WTC11 (cell line): ENCODE measurements around the gene SDK2.

ENCODE experiments used
- ATF2 ChIP-seq: sonication (generic); formaldehyde crosslinking; IDR thresholded peaks from 2 replicates; pipeline ENCODE4 v1.8.1; 2022; ENCODE audit warnings: low read depth, missing genetic modification reagents, borderline replicate concordance
- ATF3 ChIP-seq: sonication (generic); formaldehyde crosslinking; conservative IDR thresholded peaks from 2 replicates; pipeline ENCODE4 v1.8.1; 2022; ENCODE audit warnings: mild to moderate bottlenecking, missing genetic modification reagents
- CBFB ChIP-seq: sonication (generic); formaldehyde crosslinking; IDR thresholded peaks from 2 replicates; pipeline ENCODE4 v1.8.1; 2022; ENCODE audit warnings: mild to moderate bottlenecking, low read depth, missing genetic modification reagents
- CTCF ChIP-seq: fragments of 200-600 bp; IDR thresholded peaks from 2 replicates; pipeline ENCODE4 v1.8.0; 2022; ENCODE audit warnings: antibody characterized with exemption
- E2F4 ChIP-seq: sonication (generic); formaldehyde crosslinking; IDR thresholded peaks from 2 replicates; pipeline ENCODE4 v1.8.1; 2022; ENCODE audit warnings: low read depth, mild to moderate bottlenecking, moderate library complexity, missing genetic modification reagents, borderline replicate concordance
- FOXP4 ChIP-seq: sonication (generic); formaldehyde crosslinking; IDR thresholded peaks from 2 replicates; pipeline ENCODE4 v1.8.0; 2022; ENCODE audit warnings: mild to moderate bottlenecking, missing genetic modification reagents
- SP1 ChIP-seq: sonication (generic); formaldehyde crosslinking; conservative IDR thresholded peaks from 2 replicates; pipeline ENCODE4 v1.8.1; 2022; ENCODE audit warnings: missing genetic modification reagents
- ZBTB43 ChIP-seq: sonication (generic); formaldehyde crosslinking; IDR thresholded peaks from 2 replicates; pipeline ENCODE4 v1.8.1; 2023; ENCODE audit warnings: mild to moderate bottlenecking, missing genetic modification reagents
- ZNF121 ChIP-seq: sonication (generic); formaldehyde crosslinking; IDR thresholded peaks from 2 replicates; pipeline ENCODE4 v1.8.0; 2023; ENCODE audit warnings: missing genetic modification reagents
- ZNF219 ChIP-seq: sonication (generic); formaldehyde crosslinking; IDR thresholded peaks from 2 replicates; pipeline ENCODE4 v1.8.0; 2023; ENCODE audit warnings: missing genetic modification reagents, mild to moderate bottlenecking, borderline replicate concordance
- ZNF263 ChIP-seq: sonication (generic); formaldehyde crosslinking; IDR thresholded peaks from 2 replicates; pipeline ENCODE4 v1.8.1; 2022; ENCODE audit warnings: low read depth, mild to moderate bottlenecking, moderate library complexity, missing genetic modification reagents
- ZNF671 ChIP-seq: fragments of 250-450 bp; sonication (Bioruptor Pico); IDR thresholded peaks from 2 replicates; pipeline ENCODE4 v1.8.0; 2021; ENCODE audit warnings: mild to moderate bottlenecking

GRCh38 chr17:73431401-73432205 lies 212.6 kb downstream of the SDK2 start:
- TF ChIP-seq SP1 (CRISPR knock-in tag): no peak
- no peak for TF ChIP-seq ZNF263 (CRISPR knock-in tag)
- no peak for TF ChIP-seq ATF2
- TF ChIP-seq ZNF671 (CRISPR knock-in tag): no peak
- no peak for TF ChIP-seq ATF3 (CRISPR knock-in tag)
- TF ChIP-seq ZNF219 (CRISPR knock-in tag): no peak
- no peak for TF ChIP-seq E2F4
- no peak for TF ChIP-seq CBFB (CRISPR knock-in tag)
- no peak for TF ChIP-seq FOXP4 (CRISPR knock-in tag)
- TF ChIP-seq CTCF: no peak
- TF ChIP-seq ZNF121: no peak
- TF ChIP-seq ZBTB43 (CRISPR knock-in tag): no peak
